Measurements from ENCODE around the gene SERPING1.
A peak's percentile ranks its signal among the peaks of the same experiment; 100 is the strongest.

The SERPING1 gene

GRCh38 chr11:57560146-57560545 is 37.3 kb upstream of the SERPING1 start:
- no peak overlapping the region for H3K4me3 ChIP-seq (ENCODE audit: low read depth, low read length)
- no peak for TF ChIP-seq CTCF (IDR thresholded peaks at IDR 0.05; ENCODE audit: borderline replicate concordance, insufficient read depth, low read depth, low read length)

- no peak overlapping the region for H3K4me3 ChIP-seq (ENCODE audit: low read depth, low read length)
- no peak for TF ChIP-seq CTCF (IDR thresholded peaks at IDR 0.05; ENCODE audit: borderline replicate concordance, insufficient read depth, low read depth, low read length)
These were observed 34.9 kb upstream of the SERPING1 start for GRCh38 chr11:57562596-57562995.

- peak overlapping the region; percentile 84 for H3K4me3 ChIP-seq (ENCODE audit: low read depth, low read length)
- TF ChIP-seq CTCF (IDR thresholded peaks at IDR 0.05; ENCODE audit: borderline replicate concordance, insufficient read depth, low read depth, low read length): no peak
These were observed 31.2 kb upstream of the SERPING1 start for GRCh38 chr11:57566005-57566904.

- peak overlapping the region; percentile 84 for H3K4me3 ChIP-seq (ENCODE audit: low read depth, low read length)
- TF ChIP-seq CTCF (IDR thresholded peaks at IDR 0.05; ENCODE audit: borderline replicate concordance, insufficient read depth, low read depth, low read length): no peak
These were observed 30.5 kb upstream of the SERPING1 start for GRCh38 chr11:57566905-57567514.

- H3K4me3 ChIP-seq (ENCODE audit: low read depth, low read length): peak within 1 kb of the TSS; percentile 84
- TF ChIP-seq CTCF (IDR thresholded peaks at IDR 0.05; ENCODE audit: borderline replicate concordance, insufficient read depth, low read depth, low read length): peak; percentile 70
These were observed 29.8 kb upstream of the SERPING1 start, which contains the start of gene UBE2L6 for GRCh38 chr11:57567515-57568329. Gene UBE2L6, minus strand, starts transcription at chr11:57567672. Its CDS starts 61 bp downstream, at chr11:57567611.

- peak overlapping the region; percentile 84 for H3K4me3 ChIP-seq (ENCODE audit: low read depth, low read length)
- TF ChIP-seq CTCF (IDR thresholded peaks at IDR 0.05; ENCODE audit: borderline replicate concordance, insufficient read depth, low read depth, low read length): peak; percentile 92
These were observed 29.1 kb upstream of the SERPING1 start for GRCh38 chr11:57568330-57568766.
